Lower leg skin (tissue), 3 donors: Measurements from ENCODE around the gene SMAD5.

Experiments
- CTCF ChIP-seq, 3 donors: fragments of 450-650 bp; IDR thresholded peaks; one replicate each; pipeline ENCODE4 v1.5.1; 2016; ENCODE audit warnings: antibody characterized with exemption in 3 of 3, mild to moderate bottlenecking in 3 of 3, moderate library complexity in 2 of 3
- POLR2A ChIP-seq, 2 donors: fragments of 450-650 bp; IDR thresholded peaks; one replicate each; pipeline ENCODE4 v1.6.1; 2016 to 2017; ENCODE audit warnings: antibody characterized with exemption in 2 of 2, mild to moderate bottlenecking in 1 of 2, moderate library complexity in 1 of 2

- no peak for TF ChIP-seq CTCF (IDR thresholded peaks at IDR 0.05)
- TF ChIP-seq POLR2A (IDR thresholded peaks at IDR 0.05) = no peak
Measured at GRCh38 chr5:136155078-136155477, 22.4 kb downstream of the SMAD5 start.
